ENCODE results near the gene COL20A1.
"Not testable (repeated sequence)": the region's sequence is repeated elsewhere in the genome, so short reads cannot be mapped to it uniquely, and the experiment has no call there.

The COL20A1 gene

GRCh38 chr20:63301671-63302070 lies 8.7 kb downstream of the COL20A1 start:
- Histone ChIP-seq H3K27ac (ENCODE audit: poor library complexity, severe bottlenecking) (no peak overlapping the region), H3K27me3 (ENCODE audit: insufficient read depth, poor library complexity, severe bottlenecking) (peaks cover 18% of the 10 kb centered on the region), H3K36me3 (ENCODE audit: low read depth) (no peaks in the 10 kb centered on the region), H3K9me3 (ENCODE audit: severe bottlenecking) (peaks cover 17% of the 10 kb centered on the region), H3K4me3 (ENCODE audit: severe bottlenecking) (no peak overlapping the region), H3K4me1 (ENCODE audit: insufficient read depth, poor library complexity, severe bottlenecking) (no peaks in the 10 kb centered on the region)
- no peak for DNase-seq (ENCODE audit: low spot score)
- no peak for TF ChIP-seq CTCF (IDR thresholded peaks at IDR 0.05; ENCODE audit: poor library complexity, severe bottlenecking)
- no peak for ATAC-seq (ENCODE audit: low read depth)

- no peak overlapping the region for H3K4me3 ChIP-seq (ENCODE audit: severe bottlenecking)
- no peak for DNase-seq (ENCODE audit: low spot score)
- ATAC-seq (ENCODE audit: low read depth): no peak
- H3K9me3 ChIP-seq (ENCODE audit: severe bottlenecking): peaks cover 17% of the 10 kb centered on the region
- no peak overlapping the region for H3K27ac ChIP-seq (ENCODE audit: poor library complexity, severe bottlenecking)
- no peaks in the 10 kb centered on the region for H3K4me1 ChIP-seq (ENCODE audit: insufficient read depth, poor library complexity, severe bottlenecking)
- peaks cover 23% of the 10 kb centered on the region for H3K27me3 ChIP-seq (ENCODE audit: insufficient read depth, poor library complexity, severe bottlenecking)
- H3K36me3 ChIP-seq (ENCODE audit: low read depth): no peaks in the 10 kb centered on the region
- TF ChIP-seq CTCF (IDR thresholded peaks at IDR 0.05; ENCODE audit: poor library complexity, severe bottlenecking): no peak
These were observed 10.2 kb downstream of the COL20A1 start for GRCh38 chr20:63303095-63303666.

GRCh38 chr20:63305393-63305792 lies 12.4 kb downstream of the COL20A1 start:
- Histone ChIP-seq H3K4me3 (ENCODE audit: severe bottlenecking) (no peak overlapping the region), H3K27ac (ENCODE audit: poor library complexity, severe bottlenecking) (no peak overlapping the region), H3K4me1 (ENCODE audit: insufficient read depth, poor library complexity, severe bottlenecking) (no peaks in the 10 kb centered on the region), H3K36me3 (ENCODE audit: low read depth) (no peaks in the 10 kb centered on the region), H3K27me3 (ENCODE audit: insufficient read depth, poor library complexity, severe bottlenecking) (peaks cover 27% of the 10 kb centered on the region), H3K9me3 (ENCODE audit: severe bottlenecking) (peaks cover 17% of the 10 kb centered on the region)
- DNase-seq (ENCODE audit: low spot score): peak; percentile 80
- no peak for ATAC-seq (ENCODE audit: low read depth)
- TF ChIP-seq CTCF (IDR thresholded peaks at IDR 0.05; ENCODE audit: poor library complexity, severe bottlenecking): no peak

- DNase-seq (ENCODE audit: low spot score): peak; percentile 80
- H3K9me3 ChIP-seq (ENCODE audit: severe bottlenecking): peaks cover 11% of the 10 kb centered on the region
- not testable (repeated sequence) for H3K36me3 ChIP-seq (ENCODE audit: low read depth); ATAC-seq (ENCODE audit: low read depth); H3K4me1 ChIP-seq (ENCODE audit: insufficient read depth, poor library complexity, severe bottlenecking); H3K27ac ChIP-seq (ENCODE audit: poor library complexity, severe bottlenecking); H3K4me3 ChIP-seq (ENCODE audit: severe bottlenecking)
- H3K27me3 ChIP-seq (ENCODE audit: insufficient read depth, poor library complexity, severe bottlenecking): peaks cover 20% of the 10 kb centered on the region
These were observed 13.1 kb downstream of the COL20A1 start for GRCh38 chr20:63305933-63306672.

GRCh38 chr20:63306673-63307537 lies 13.9 kb downstream of the COL20A1 start:
- peaks cover 20% of the 10 kb centered on the region for H3K27me3 ChIP-seq (ENCODE audit: insufficient read depth, poor library complexity, severe bottlenecking)
- no peak overlapping the region for H3K4me3 ChIP-seq (ENCODE audit: severe bottlenecking)
- no peaks in the 10 kb centered on the region for H3K4me1 ChIP-seq (ENCODE audit: insufficient read depth, poor library complexity, severe bottlenecking)
- DNase-seq (ENCODE audit: low spot score): peak; percentile 84
- no peaks in the 10 kb centered on the region for H3K36me3 ChIP-seq (ENCODE audit: low read depth)
- no peak for TF ChIP-seq CTCF (IDR thresholded peaks at IDR 0.05; ENCODE audit: poor library complexity, severe bottlenecking)
- no peak overlapping the region for H3K27ac ChIP-seq (ENCODE audit: poor library complexity, severe bottlenecking)
- ATAC-seq (ENCODE audit: low read depth): no peak
- peaks cover 5% of the 10 kb centered on the region for H3K9me3 ChIP-seq (ENCODE audit: severe bottlenecking)
